ENCODE measurements around the gene UTP15.

- TF ChIP-seq, protein P1, sequence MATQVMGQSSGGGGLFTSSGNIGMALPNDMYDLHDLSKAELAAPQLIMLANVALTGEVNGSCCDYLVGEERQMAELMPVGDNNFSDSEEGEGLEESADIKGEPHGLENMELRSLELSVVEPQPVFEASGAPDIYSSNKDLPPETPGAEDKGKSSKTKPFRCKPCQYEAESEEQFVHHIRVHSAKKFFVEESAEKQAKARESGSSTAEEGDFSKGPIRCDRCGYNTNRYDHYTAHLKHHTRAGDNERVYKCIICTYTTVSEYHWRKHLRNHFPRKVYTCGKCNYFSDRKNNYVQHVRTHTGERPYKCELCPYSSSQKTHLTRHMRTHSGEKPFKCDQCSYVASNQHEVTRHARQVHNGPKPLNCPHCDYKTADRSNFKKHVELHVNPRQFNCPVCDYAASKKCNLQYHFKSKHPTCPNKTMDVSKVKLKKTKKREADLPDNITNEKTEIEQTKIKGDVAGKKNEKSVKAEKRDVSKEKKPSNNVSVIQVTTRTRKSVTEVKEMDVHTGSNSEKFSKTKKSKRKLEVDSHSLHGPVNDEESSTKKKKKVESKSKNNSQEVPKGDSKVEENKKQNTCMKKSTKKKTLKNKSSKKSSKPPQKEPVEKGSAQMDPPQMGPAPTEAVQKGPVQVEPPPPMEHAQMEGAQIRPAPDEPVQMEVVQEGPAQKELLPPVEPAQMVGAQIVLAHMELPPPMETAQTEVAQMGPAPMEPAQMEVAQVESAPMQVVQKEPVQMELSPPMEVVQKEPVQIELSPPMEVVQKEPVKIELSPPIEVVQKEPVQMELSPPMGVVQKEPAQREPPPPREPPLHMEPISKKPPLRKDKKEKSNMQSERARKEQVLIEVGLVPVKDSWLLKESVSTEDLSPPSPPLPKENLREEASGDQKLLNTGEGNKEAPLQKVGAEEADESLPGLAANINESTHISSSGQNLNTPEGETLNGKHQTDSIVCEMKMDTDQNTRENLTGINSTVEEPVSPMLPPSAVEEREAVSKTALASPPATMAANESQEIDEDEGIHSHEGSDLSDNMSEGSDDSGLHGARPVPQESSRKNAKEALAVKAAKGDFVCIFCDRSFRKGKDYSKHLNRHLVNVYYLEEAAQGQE (IDR thresholded peaks at IDR 0.05; ENCODE audit: insufficient read depth in 1 of 2, low read depth in 2 of 2, low read length in 2 of 2): no peak
- TF ChIP-seq TAF1 (IDR thresholded peaks at IDR 0.05; ENCODE audit: borderline replicate concordance, insufficient read depth, low read length): no peak
- TF ChIP-seq SIN3A (IDR thresholded peaks at IDR 0.05; ENCODE audit: borderline replicate concordance, insufficient read depth, low read length): no peak
- TF ChIP-seq POLR2AphosphoS5 (IDR thresholded peaks at IDR 0.05; ENCODE audit: low read depth, low read length): no peak
- TF ChIP-seq FOXP2 (optimal IDR thresholded peaks at IDR 0.05; ENCODE audit: borderline replicate concordance, extremely low read depth, extremely low read length, insufficient read depth): no peak
Measured at GRCh38 chr5:73603998-73604397, 38.5 kb downstream of the UTP15 start.

Data from PFSK-1 (cell line).